ENCODE results near the gene KLRC3.
A peak's percentile ranks its signal among the peaks of the same experiment; 100 is the strongest.
"Not testable (repeated sequence)": the region's sequence is repeated elsewhere in the genome, so short reads cannot be mapped to it uniquely, and the experiment has no call there.

KLRC3 gene

GRCh38 chr12:10368206-10369171 lies 51.9 kb downstream of the KLRC3 start:
- DNase-seq: no peak
- Mint-ChIP-seq H3K27ac (peak overlapping the region; percentile 82), H3K4me3 (peak overlapping the region; percentile 19), H3K36me3 (ENCODE audit: low read depth) (peaks cover 47% of the 10 kb centered on the region), H3K4me1 (ENCODE audit: low read depth) (peaks cover 48% of the 10 kb centered on the region), H3K27me3 (no peaks in the 10 kb centered on the region), H3K9me3 (peaks cover 7% of the 10 kb centered on the region)

- Mint-ChIP-seq H3K27ac (peak overlapping the region; percentile 32), H3K4me1 (ENCODE audit: low read depth) (peaks cover 44% of the 10 kb centered on the region), H3K36me3 (ENCODE audit: low read depth) (peaks cover 45% of the 10 kb centered on the region)
- H3K4me3 Mint-ChIP-seq, H3K9me3 Mint-ChIP-seq, H3K27me3 Mint-ChIP-seq, DNase-seq: not testable (repeated sequence)
These were observed 52.7 kb downstream of the KLRC3 start for GRCh38 chr12:10367714-10368113.

- Mint-ChIP-seq H3K4me1 (ENCODE audit: low read depth) (peaks cover 38% of the 10 kb centered on the region), H3K36me3 (ENCODE audit: low read depth) (peaks cover 42% of the 10 kb centered on the region)
These were observed 53.5 kb downstream of the KLRC3 start for GRCh38 chr12:10366875-10367274.

GRCh38 chr12:10365696-10366405 lies 54.5 kb downstream of the KLRC3 start:
- no peak for DNase-seq
- Mint-ChIP-seq H3K4me3 (no peak overlapping the region), H3K27ac (no peak overlapping the region), H3K9me3 (peaks cover 7% of the 10 kb centered on the region), H3K4me1 (ENCODE audit: low read depth) (peaks cover 38% of the 10 kb centered on the region), H3K27me3 (no peaks in the 10 kb centered on the region), H3K36me3 (ENCODE audit: low read depth) (peaks cover 34% of the 10 kb centered on the region)

More at GRCh38 chr12:10366875-10367274, 53.5 kb downstream of the KLRC3 start:
- H3K27me3 Mint-ChIP-seq: no peaks in the 10 kb centered on the region
- DNase-seq: no peak
- peaks cover 7% of the 10 kb centered on the region for H3K9me3 Mint-ChIP-seq
- H3K4me3 Mint-ChIP-seq: no peak overlapping the region
- H3K27ac Mint-ChIP-seq: peak overlapping the region; percentile 32

GRCh38 chr12:10364815-10365622 lies 55.4 kb downstream of the KLRC3 start:
- H3K36me3 Mint-ChIP-seq (ENCODE audit: low read depth): peaks cover 36% of the 10 kb centered on the region

GRCh38 chr12:10363914-10364814 lies 56.2 kb downstream of the KLRC3 start:
- H3K4me3 Mint-ChIP-seq: no peak overlapping the region
- H3K36me3 Mint-ChIP-seq (ENCODE audit: low read depth): peaks cover 35% of the 10 kb centered on the region
- H3K27me3 Mint-ChIP-seq: no peaks in the 10 kb centered on the region
- H3K4me1 Mint-ChIP-seq (ENCODE audit: low read depth): peaks cover 31% of the 10 kb centered on the region
- no peak overlapping the region for H3K27ac Mint-ChIP-seq
- H3K9me3 Mint-ChIP-seq: peaks cover 7% of the 10 kb centered on the region
- peak; percentile 60 for DNase-seq

More at GRCh38 chr12:10364815-10365622, 55.4 kb downstream of the KLRC3 start:
- Mint-ChIP-seq H3K4me1 (ENCODE audit: low read depth) (peaks cover 35% of the 10 kb centered on the region), H3K27me3 (no peaks in the 10 kb centered on the region), H3K4me3 (no peak overlapping the region), H3K27ac (no peak overlapping the region), H3K9me3 (peaks cover 7% of the 10 kb centered on the region)
- DNase-seq: peak; percentile 67

GRCh38 chr12:10363658-10363913 lies 56.8 kb downstream of the KLRC3 start:
- no peaks in the 10 kb centered on the region for H3K27me3 Mint-ChIP-seq
- peaks cover 29% of the 10 kb centered on the region for H3K4me1 Mint-ChIP-seq (ENCODE audit: low read depth)
- peaks cover 7% of the 10 kb centered on the region for H3K9me3 Mint-ChIP-seq
- no peak overlapping the region for H3K4me3 Mint-ChIP-seq
- peaks cover 38% of the 10 kb centered on the region for H3K36me3 Mint-ChIP-seq (ENCODE audit: low read depth)
- H3K27ac Mint-ChIP-seq: no peak overlapping the region
- DNase-seq: no peak

- Mint-ChIP-seq H3K27me3 (no peaks in the 10 kb centered on the region), H3K27ac (no peak overlapping the region), H3K4me3 (no peak overlapping the region), H3K4me1 (ENCODE audit: low read depth) (peaks cover 24% of the 10 kb centered on the region), H3K36me3 (ENCODE audit: low read depth) (peaks cover 36% of the 10 kb centered on the region), H3K9me3 (peaks cover 4% of the 10 kb centered on the region)
- DNase-seq: no peak
These were observed 57.4 kb downstream of the KLRC3 start for GRCh38 chr12:10362828-10363657.

- Mint-ChIP-seq H3K36me3 (ENCODE audit: low read depth) (peaks cover 36% of the 10 kb centered on the region), H3K27me3 (no peaks in the 10 kb centered on the region), H3K9me3 (no peaks in the 10 kb centered on the region), H3K27ac (no peak overlapping the region), H3K4me1 (ENCODE audit: low read depth) (peaks cover 18% of the 10 kb centered on the region), H3K4me3 (no peak overlapping the region)
- DNase-seq: no peak
These were observed 58.1 kb downstream of the KLRC3 start for GRCh38 chr12:10362325-10362724.
